ENCODE measurements around the gene CD28. TPM values are rescaled to one million over a fixed set of nuclear protein-coding genes. Genes with fewer than 3 reads are reported as not detected.

The CD28 gene
- total RNA-seq, 2 donors from 2014 or later = 1.5 to 1.9 TPM

DNA sequence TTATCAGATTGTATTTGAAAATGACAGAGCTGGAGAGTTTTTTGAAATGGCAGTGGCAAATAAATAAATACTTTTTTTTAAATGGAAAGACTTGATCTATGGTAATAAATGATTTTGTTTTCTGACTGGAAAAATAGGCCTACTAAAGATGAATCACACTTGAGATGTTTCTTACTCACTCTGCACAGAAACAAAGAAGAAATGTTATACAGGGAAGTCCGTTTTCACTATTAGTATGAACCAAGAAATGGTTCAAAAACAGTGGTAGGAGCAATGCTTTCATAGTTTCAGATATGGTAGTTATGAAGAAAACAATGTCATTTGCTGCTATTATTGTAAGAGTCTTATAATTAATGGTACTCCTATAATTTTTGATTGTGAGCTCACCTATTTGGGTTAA, 30.9 kb downstream of the CD28 start:
- Histone ChIP-seq H3K27me3 (no peaks in the 10 kb centered on the region), H3K27ac (no peak overlapping the region), H3K9me3 (no peaks in the 10 kb centered on the region), H3K4me3 (no peak overlapping the region), H3K4me1 (no peaks in the 10 kb centered on the region), H3K9ac (ENCODE audit: low read depth in 2 of 2, low read length in 2 of 2) (no peak overlapping the region), H3K36me3 (no peaks in the 10 kb centered on the region)
- intact Hi-C loops (cut with DNase I) = no loop called here
- TF ChIP-seq, protein P1, sequence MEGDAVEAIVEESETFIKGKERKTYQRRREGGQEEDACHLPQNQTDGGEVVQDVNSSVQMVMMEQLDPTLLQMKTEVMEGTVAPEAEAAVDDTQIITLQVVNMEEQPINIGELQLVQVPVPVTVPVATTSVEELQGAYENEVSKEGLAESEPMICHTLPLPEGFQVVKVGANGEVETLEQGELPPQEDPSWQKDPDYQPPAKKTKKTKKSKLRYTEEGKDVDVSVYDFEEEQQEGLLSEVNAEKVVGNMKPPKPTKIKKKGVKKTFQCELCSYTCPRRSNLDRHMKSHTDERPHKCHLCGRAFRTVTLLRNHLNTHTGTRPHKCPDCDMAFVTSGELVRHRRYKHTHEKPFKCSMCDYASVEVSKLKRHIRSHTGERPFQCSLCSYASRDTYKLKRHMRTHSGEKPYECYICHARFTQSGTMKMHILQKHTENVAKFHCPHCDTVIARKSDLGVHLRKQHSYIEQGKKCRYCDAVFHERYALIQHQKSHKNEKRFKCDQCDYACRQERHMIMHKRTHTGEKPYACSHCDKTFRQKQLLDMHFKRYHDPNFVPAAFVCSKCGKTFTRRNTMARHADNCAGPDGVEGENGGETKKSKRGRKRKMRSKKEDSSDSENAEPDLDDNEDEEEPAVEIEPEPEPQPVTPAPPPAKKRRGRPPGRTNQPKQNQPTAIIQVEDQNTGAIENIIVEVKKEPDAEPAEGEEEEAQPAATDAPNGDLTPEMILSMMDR (IDR thresholded peaks at IDR 0.05) = no peak
- DNase-seq = no peak

DNA sequence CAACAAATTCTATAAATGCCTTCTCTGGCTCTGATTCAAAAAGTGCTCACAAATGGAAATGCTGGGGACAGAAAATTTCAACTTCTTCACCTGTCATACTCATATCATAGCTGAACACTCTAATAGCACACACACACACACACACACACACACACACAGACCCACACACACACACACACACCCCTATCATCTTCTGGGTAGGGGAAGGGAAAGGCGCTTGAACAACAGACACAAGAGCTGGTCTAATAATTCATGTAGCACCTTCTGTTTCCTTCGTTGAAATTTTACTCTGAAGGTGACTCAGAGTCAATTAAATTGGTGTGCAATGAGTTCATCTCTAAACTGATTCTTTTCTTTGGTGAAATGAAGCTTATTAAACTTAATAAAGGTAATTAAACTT, 32.9 kb downstream of the CD28 start:
- H3K27me3 ChIP-seq = no peaks in the 10 kb centered on the region
- no peak overlapping the region for H3K9ac ChIP-seq (ENCODE audit: low read depth in 2 of 2, low read length in 2 of 2)
- no peaks in the 10 kb centered on the region for H3K4me1 ChIP-seq
- no peaks in the 10 kb centered on the region for H3K36me3 ChIP-seq
- intact Hi-C loops (cut with DNase I) = no loop called here
- H3K27ac ChIP-seq = no peak overlapping the region
- H3K4me3 ChIP-seq = no peak overlapping the region
- TF ChIP-seq, protein P1 (IDR thresholded peaks at IDR 0.05) = no peak
- DNase-seq = no peak
- H3K9me3 ChIP-seq = no peaks in the 10 kb centered on the region

DNA sequence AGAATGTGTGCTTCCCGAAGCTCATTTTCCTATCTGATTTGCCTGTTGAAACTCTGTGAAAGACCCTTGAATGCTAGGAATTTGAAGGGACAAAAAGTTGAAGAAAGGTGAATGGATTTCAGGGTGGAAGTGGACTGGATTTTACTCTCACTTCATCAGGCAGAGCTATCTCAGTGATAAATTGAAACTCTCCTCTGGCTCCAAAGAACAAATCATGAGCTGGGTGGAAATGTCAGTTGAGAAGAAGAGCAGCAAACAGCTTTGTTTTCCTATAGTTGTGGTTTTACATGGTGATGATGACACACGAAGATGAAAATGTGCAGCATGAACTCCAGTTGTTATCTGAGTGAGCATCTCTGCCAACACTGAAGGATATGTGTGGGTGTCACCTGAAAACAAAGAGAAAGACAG, 34.4 kb downstream of the CD28 start:
- H3K4me3 ChIP-seq = no peak overlapping the region
- TF ChIP-seq, protein P1 (IDR thresholded peaks at IDR 0.05) = no peak
- intact Hi-C loops (cut with DNase I) = no loop called here
- no peak overlapping the region for H3K27ac ChIP-seq
- no peaks in the 10 kb centered on the region for H3K9me3 ChIP-seq
- no peaks in the 10 kb centered on the region for H3K4me1 ChIP-seq
- DNase-seq = no peak
- no peaks in the 10 kb centered on the region for H3K27me3 ChIP-seq
- H3K9ac ChIP-seq (ENCODE audit: low read depth in 2 of 2, low read length in 2 of 2) = no peak overlapping the region
- no peaks in the 10 kb centered on the region for H3K36me3 ChIP-seq

DNA sequence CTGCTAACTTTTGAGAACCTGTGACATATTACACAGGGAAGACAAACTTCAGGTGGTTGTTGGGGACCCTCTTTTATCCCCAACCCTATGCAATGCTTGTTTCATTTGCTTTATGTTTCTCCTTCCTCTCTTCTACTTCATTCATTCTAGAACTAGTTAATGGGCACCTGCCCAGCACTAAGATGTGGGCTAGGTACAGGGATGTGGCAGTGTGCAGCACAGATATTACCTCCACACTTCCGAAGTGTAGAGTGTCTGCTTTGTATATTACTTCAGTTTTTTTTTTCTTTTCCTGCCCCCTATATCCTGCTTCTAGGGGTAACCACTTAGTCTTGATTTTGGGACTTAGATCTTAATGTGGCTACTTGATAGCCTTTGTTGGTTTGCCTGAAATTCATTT, 35.1 kb downstream of the CD28 start:
- no peak overlapping the region for H3K27ac ChIP-seq
- no peak overlapping the region for H3K9ac ChIP-seq (ENCODE audit: low read depth in 2 of 2, low read length in 2 of 2)
- H3K9me3 ChIP-seq = no peaks in the 10 kb centered on the region
- intact Hi-C loops (cut with DNase I) = no loop called here
- DNase-seq = no peak
- no peaks in the 10 kb centered on the region for H3K36me3 ChIP-seq
- TF ChIP-seq, protein P1 (IDR thresholded peaks at IDR 0.05) = no peak
- no peak overlapping the region for H3K4me3 ChIP-seq
- no peaks in the 10 kb centered on the region for H3K27me3 ChIP-seq
- no peaks in the 10 kb centered on the region for H3K4me1 ChIP-seq

DNA sequence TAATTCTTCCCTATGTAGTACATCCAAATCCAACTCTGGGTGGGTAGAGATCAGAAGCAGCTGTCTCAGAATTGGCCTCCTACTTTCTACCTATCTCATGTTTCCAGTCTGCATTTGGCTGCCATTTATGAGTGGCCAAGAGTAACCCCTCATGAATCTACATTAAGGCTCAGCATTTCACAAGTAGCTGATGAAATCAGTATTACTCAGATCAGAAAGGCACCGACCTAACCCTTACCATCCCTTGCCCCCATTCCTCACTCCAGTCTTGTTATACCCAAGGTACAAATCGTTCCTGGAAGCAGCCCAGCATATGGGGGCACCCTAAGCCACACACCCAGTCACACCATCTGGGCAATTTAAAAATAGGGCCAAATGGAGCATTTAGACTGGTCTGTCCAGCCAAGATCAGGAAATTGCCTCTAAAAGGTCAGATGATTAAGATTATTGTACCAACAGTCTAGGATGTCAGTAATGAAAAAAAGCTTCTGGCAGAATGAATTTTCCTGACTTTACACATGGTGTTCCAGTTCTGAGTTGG, 37.1 kb downstream of the CD28 start:
- TF ChIP-seq, protein P1 (IDR thresholded peaks at IDR 0.05) = no peak
- no peak for DNase-seq
- Histone ChIP-seq H3K27ac (no peak overlapping the region), H3K27me3 (no peaks in the 10 kb centered on the region), H3K36me3 (no peaks in the 10 kb centered on the region), H3K4me1 (no peaks in the 10 kb centered on the region), H3K4me3 (no peak overlapping the region), H3K9me3 (no peaks in the 10 kb centered on the region), H3K9ac (ENCODE audit: low read depth in 2 of 2, low read length in 2 of 2) (no peak overlapping the region)
- intact Hi-C loops (cut with DNase I) = no loop called here
